SK-N-SH treated with all-trans-retinoic acid at 6 μM for 48 hours (cell line): ENCODE measurements around the gene FUT7.

ENCODE experiments used
- ARNTL ChIP-seq: fragments of 450-650 bp; formaldehyde crosslinking; IDR thresholded peaks from 2 replicates; pipeline ENCODE4 v1.5.0; 2020; ENCODE audit warnings: low read depth, mild to moderate bottlenecking, moderate library complexity, borderline replicate concordance
- CREB5 ChIP-seq: fragments of 250-450 bp; sonication (Bioruptor Pico); IDR thresholded peaks from 2 replicates; pipeline ENCODE4 v1.5.1; 2020; ENCODE audit warnings: low read depth, mild to moderate bottlenecking, moderate library complexity
- GLIS3 ChIP-seq: fragments of 250-450 bp; sonication (Bioruptor Pico); IDR thresholded peaks from 2 replicates; pipeline ENCODE4 v1.5.0; 2020; ENCODE audit warnings: mild to moderate bottlenecking, moderate library complexity
- OSR1 ChIP-seq: fragments of 250-450 bp; sonication (Bioruptor Pico); IDR thresholded peaks from 2 replicates; pipeline ENCODE4 v1.8.0; 2022; ENCODE audit warnings: moderate library complexity, mild to moderate bottlenecking, inconsistent platforms
- PATZ1 ChIP-seq: fragments of 250-450 bp; sonication (Bioruptor Pico); IDR thresholded peaks from 2 replicates; pipeline ENCODE4 v1.8.0; 2020; ENCODE audit warnings: mild to moderate bottlenecking, moderate library complexity, borderline replicate concordance
- ZFP3 ChIP-seq: fragments of 250-450 bp; sonication (Bioruptor Pico); IDR thresholded peaks from 2 replicates; pipeline ENCODE4 v1.5.0; 2020; ENCODE audit warnings: mild to moderate bottlenecking, moderate library complexity
- ZNF565 ChIP-seq: fragments of 450-650 bp; formaldehyde crosslinking; conservative IDR thresholded peaks from 2 replicates; pipeline ENCODE4 v1.5.0; 2020; ENCODE audit warnings: low read depth, mild to moderate bottlenecking, moderate library complexity
- ZNF70 ChIP-seq: fragments of 450-650 bp; formaldehyde crosslinking; IDR thresholded peaks from 2 replicates; pipeline ENCODE4 v1.5.0; 2020; ENCODE audit warnings: mild to moderate bottlenecking, moderate library complexity
- TF ChIP-seq, protein P1 (sequence below): fragments of 250-450 bp; sonication (Bioruptor Pico); IDR thresholded peaks from 2 replicates; pipeline ENCODE4 v1.5.0; 2020; ENCODE audit warnings: mild to moderate bottlenecking, moderate library complexity
- TF ChIP-seq, protein P2 (sequence below): fragments of 250-450 bp; sonication (Bioruptor Pico); IDR thresholded peaks from 2 replicates; pipeline ENCODE4 v1.8.0; 2021; ENCODE audit warnings: low read depth, mild to moderate bottlenecking, moderate library complexity, borderline replicate concordance

GRCh38 chr9:136997830-136998234, 34.1 kb downstream of the FUT7 start:
- TF ChIP-seq PATZ1 (CRISPR knock-in tag) (no peak), ZNF565 (CRISPR knock-in tag) (no peak), ARNTL (no peak), ZFP3 (CRISPR knock-in tag) (no peak), OSR1 (CRISPR knock-in tag) (no peak), CREB5 (no peak), ZNF70 (CRISPR knock-in tag) (no peak), GLIS3 (CRISPR knock-in tag) (no peak)
- TF ChIP-seq, protein P1, sequence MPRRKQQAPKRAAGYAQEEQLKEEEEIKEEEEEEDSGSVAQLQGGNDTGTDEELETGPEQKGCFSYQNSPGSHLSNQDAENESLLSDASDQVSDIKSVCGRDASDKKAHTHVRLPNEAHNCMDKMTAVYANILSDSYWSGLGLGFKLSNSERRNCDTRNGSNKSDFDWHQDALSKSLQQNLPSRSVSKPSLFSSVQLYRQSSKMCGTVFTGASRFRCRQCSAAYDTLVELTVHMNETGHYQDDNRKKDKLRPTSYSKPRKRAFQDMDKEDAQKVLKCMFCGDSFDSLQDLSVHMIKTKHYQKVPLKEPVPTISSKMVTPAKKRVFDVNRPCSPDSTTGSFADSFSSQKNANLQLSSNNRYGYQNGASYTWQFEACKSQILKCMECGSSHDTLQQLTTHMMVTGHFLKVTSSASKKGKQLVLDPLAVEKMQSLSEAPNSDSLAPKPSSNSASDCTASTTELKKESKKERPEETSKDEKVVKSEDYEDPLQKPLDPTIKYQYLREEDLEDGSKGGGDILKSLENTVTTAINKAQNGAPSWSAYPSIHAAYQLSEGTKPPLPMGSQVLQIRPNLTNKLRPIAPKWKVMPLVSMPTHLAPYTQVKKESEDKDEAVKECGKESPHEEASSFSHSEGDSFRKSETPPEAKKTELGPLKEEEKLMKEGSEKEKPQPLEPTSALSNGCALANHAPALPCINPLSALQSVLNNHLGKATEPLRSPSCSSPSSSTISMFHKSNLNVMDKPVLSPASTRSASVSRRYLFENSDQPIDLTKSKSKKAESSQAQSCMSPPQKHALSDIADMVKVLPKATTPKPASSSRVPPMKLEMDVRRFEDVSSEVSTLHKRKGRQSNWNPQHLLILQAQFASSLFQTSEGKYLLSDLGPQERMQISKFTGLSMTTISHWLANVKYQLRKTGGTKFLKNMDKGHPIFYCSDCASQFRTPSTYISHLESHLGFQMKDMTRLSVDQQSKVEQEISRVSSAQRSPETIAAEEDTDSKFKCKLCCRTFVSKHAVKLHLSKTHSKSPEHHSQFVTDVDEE (CRISPR knock-in tag), result no peak
- TF ChIP-seq, protein P2, sequence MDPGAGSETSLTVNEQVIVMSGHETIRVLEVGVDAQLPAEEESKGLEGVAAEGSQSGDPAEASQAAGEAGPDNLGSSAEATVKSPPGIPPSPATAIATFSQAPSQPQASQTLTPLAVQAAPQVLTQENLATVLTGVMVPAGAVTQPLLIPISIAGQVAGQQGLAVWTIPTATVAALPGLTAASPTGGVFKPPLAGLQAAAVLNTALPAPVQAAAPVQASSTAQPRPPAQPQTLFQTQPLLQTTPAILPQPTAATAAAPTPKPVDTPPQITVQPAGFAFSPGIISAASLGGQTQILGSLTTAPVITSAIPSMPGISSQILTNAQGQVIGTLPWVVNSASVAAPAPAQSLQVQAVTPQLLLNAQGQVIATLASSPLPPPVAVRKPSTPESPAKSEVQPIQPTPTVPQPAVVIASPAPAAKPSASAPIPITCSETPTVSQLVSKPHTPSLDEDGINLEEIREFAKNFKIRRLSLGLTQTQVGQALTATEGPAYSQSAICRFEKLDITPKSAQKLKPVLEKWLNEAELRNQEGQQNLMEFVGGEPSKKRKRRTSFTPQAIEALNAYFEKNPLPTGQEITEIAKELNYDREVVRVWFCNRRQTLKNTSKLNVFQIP, result no peak
